Endothelial cell (in vitro differentiated cells): ENCODE measurements around the gene UBN1. TPM values are rescaled to one million over a fixed set of nuclear protein-coding genes. Genes with fewer than 3 reads are reported as not detected.

Experiments
- DNase-seq: peaks from one replicate; pipeline ENCODE4 v3.0.0; 2021; ENCODE audit warnings: low spot score
- H3K27ac Mint-ChIP-seq: one replicate; pipeline ENCODE4 v1.8.0; 2021; ENCODE audit warnings: mixed read lengths, inconsistent platforms; ENCODE audit not compliant: unreplicated experiment
- H3K27me3 Mint-ChIP-seq: one replicate; pipeline ENCODE4 v1.8.0; 2021; ENCODE audit warnings: mild to moderate bottlenecking, moderate library complexity, mixed read lengths, inconsistent platforms; ENCODE audit not compliant: unreplicated experiment
- H3K36me3 Mint-ChIP-seq: one replicate; pipeline ENCODE4 v1.8.0; 2021; ENCODE audit warnings: mild to moderate bottlenecking, low read depth, mixed read lengths, inconsistent platforms; ENCODE audit not compliant: unreplicated experiment
- H3K4me1 Mint-ChIP-seq: one replicate; pipeline ENCODE4 v1.8.0; 2021; ENCODE audit warnings: mild to moderate bottlenecking, mixed read lengths, inconsistent platforms; ENCODE audit not compliant: unreplicated experiment
- H3K4me3 Mint-ChIP-seq: one replicate; pipeline ENCODE4 v1.8.0; 2021; ENCODE audit warnings: mild to moderate bottlenecking, mixed read lengths, inconsistent platforms; ENCODE audit not compliant: unreplicated experiment
- H3K9me3 Mint-ChIP-seq: one replicate; pipeline ENCODE4 v1.8.0; 2021; ENCODE audit warnings: mixed read lengths, inconsistent platforms; ENCODE audit not compliant: unreplicated experiment
- CTCF ChIP-seq: fragments of 200-600 bp; sonication (generic); IDR thresholded peaks from one replicate; pipeline ENCODE4 v1.5.0; 2021; ENCODE audit warnings: antibody characterized with exemption; ENCODE audit not compliant: unreplicated experiment
- total RNA-seq: library from RNA; stranded (reverse); fragmentation: NEBNext Ultra II Directional; extraction: Animal tissue kit (Norgen Biotek cat#: 25700); gene quantifications from one replicate; pipeline ENCODE4 v1.2.1, GENCODE V29; 2021; ENCODE audit not compliant: unreplicated experiment

Gene UBN1
- total RNA-seq, 1 donor from 2014 or later: 36.4 TPM

- Mint-ChIP-seq H3K36me3 (peaks cover 35% of the 10 kb centered on the region), H3K9me3 (no peaks in the 10 kb centered on the region), H3K4me3 (no peak overlapping the region), H3K27me3 (peaks cover 1% of the 10 kb centered on the region), H3K4me1 (no peaks in the 10 kb centered on the region), H3K27ac (no peak overlapping the region)
- TF ChIP-seq CTCF: no peak
- no peak for DNase-seq
Measured at GRCh38 chr16:4825196-4825595, 22.1 kb upstream of the UBN1 start.

- Mint-ChIP-seq H3K9me3 (no peaks in the 10 kb centered on the region), H3K4me1 (no peaks in the 10 kb centered on the region), H3K4me3 (no peak overlapping the region), H3K36me3 (peaks cover 42% of the 10 kb centered on the region), H3K27me3 (peaks cover 4% of the 10 kb centered on the region), H3K27ac (no peak overlapping the region)
- no peak for TF ChIP-seq CTCF
- DNase-seq: no peak
Measured at GRCh38 chr16:4826526-4826925, 20.8 kb upstream of the UBN1 start.

- H3K27me3 Mint-ChIP-seq: peaks cover 4% of the 10 kb centered on the region
- no peak overlapping the region for H3K4me3 Mint-ChIP-seq
- DNase-seq: no peak
- no peak overlapping the region for H3K27ac Mint-ChIP-seq
- peaks cover 41% of the 10 kb centered on the region for H3K36me3 Mint-ChIP-seq
- H3K9me3 Mint-ChIP-seq: no peaks in the 10 kb centered on the region
- H3K4me1 Mint-ChIP-seq: no peaks in the 10 kb centered on the region
- TF ChIP-seq CTCF: no peak
Measured at GRCh38 chr16:4826980-4827379, 20.3 kb upstream of the UBN1 start.

DNA sequence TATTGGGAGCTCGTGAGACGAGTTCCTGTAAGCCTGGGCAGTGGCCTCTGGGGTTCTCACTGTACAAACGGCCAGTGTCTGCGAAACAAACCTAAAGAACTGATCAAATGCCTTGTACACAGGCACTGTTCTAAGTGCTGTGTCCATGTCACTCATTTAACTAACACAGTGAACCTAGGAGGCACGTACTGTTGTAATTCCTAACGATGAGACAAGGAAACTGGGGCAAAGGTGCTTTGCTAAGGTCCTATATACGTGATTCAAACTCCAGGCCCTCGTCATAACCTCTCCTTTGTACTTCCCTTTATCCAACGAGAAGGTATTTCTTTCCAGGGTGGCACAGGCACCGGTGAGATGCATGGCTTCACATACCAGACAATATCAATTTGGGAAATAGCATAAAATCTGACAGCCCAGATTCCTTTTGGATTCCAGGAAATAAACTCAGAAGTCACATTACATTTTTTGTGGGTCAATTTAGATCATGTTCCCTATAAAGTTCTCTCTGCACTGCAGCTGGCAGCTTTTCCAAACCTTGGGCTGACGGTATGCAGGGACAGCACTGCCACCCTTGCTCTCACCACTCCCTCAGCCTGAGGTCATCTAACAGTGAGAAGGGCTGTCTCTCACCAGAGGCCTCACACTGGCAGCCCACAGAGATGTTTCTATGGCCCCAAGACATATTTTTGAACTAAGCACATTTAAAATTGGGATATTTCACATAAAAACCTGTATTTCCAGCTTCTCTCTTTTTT lies 18.5 kb upstream of the UBN1 start:
- H3K4me1 Mint-ChIP-seq: no peaks in the 10 kb centered on the region
- peaks cover 44% of the 10 kb centered on the region for H3K36me3 Mint-ChIP-seq
- TF ChIP-seq CTCF: no peak

DNA sequence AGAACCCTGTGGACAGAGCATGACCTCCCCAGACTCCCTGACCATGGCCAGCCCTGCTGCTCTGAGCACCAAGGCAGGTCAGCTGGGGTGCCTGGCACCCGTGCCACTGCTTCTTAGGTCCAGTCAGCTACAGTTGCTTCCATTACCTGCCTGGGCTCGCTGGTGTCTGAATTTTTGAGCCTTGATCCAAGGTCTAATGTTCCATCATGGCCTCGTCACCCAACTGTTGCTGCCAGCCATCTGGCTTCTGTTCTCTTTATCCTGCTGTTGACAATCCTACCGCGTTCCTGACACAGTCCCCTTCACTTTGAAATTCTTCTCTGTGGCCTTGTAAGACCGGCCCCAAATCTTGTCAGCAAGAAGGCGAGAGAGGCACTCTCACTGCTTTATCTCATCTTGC lies 16.9 kb upstream of the UBN1 start:
- DNase-seq: no peak
- H3K36me3 Mint-ChIP-seq: peaks cover 35% of the 10 kb centered on the region
- TF ChIP-seq CTCF: no peak
- no peaks in the 10 kb centered on the region for H3K9me3 Mint-ChIP-seq
- H3K4me3 Mint-ChIP-seq: peak overlapping the region; percentile 38
- H3K27ac Mint-ChIP-seq: no peak overlapping the region
- H3K4me1 Mint-ChIP-seq: no peaks in the 10 kb centered on the region
- peaks cover 4% of the 10 kb centered on the region for H3K27me3 Mint-ChIP-seq

More for the DNA sequence above, 18.5 kb upstream of the UBN1 start:
- no peak overlapping the region for H3K4me3 Mint-ChIP-seq
- H3K27ac Mint-ChIP-seq: no peak overlapping the region
- no peaks in the 10 kb centered on the region for H3K9me3 Mint-ChIP-seq
- DNase-seq: no peak
- H3K27me3 Mint-ChIP-seq: peaks cover 4% of the 10 kb centered on the region
